Activated CD8-positive, alpha-beta T cell treated with anti-CD3 and anti-CD28 coated beads for 36 hours (primary cell): Measurements from ENCODE around the gene TCAP. TPM values are rescaled to one million over a fixed set of nuclear protein-coding genes. Genes with fewer than 3 reads are reported as not detected.

Experiments
- ATAC-seq: fragments of 200-7000 bp; cut with Tn5 transposase; one replicate; pipeline ENCODE4 v1.10.0; 2021; ENCODE audit warnings: mild to moderate bottlenecking, moderate library complexity
- CTCF ChIA-PET: fragments of 350-600 bp; sonication (Branson Sonifier 250); formaldehyde crosslinking; loops from one replicate; lab custom pipeline; 2021; ENCODE audit warnings: antibody characterized with exemption; lab: Charles Lee
- POLR2A ChIA-PET: fragments of 350-600 bp; sonication (Branson Sonifier 250); formaldehyde crosslinking; loops from one replicate; lab custom pipeline; 2021; ENCODE audit warnings: antibody characterized with exemption; lab: Charles Lee
- DNase-seq: peaks from one replicate; pipeline ENCODE4 v3.0.0-alpha.2; 2020
- H3K27ac Mint-ChIP-seq: one replicate; pipeline ENCODE4 v1.8.0; 2021; ENCODE audit warnings: mild to moderate bottlenecking, mixed read lengths
- H3K27me3 Mint-ChIP-seq: one replicate; pipeline ENCODE4 v1.8.0; 2021; ENCODE audit warnings: mixed read lengths
- H3K36me3 Mint-ChIP-seq: one replicate; pipeline ENCODE4 v1.8.0; 2021; ENCODE audit warnings: low read depth, mixed read lengths
- H3K4me1 Mint-ChIP-seq: one replicate; pipeline ENCODE4 v1.8.0; 2021; ENCODE audit warnings: low read depth, mixed read lengths
- H3K4me3 Mint-ChIP-seq: one replicate; pipeline ENCODE4 v1.8.0; 2021; ENCODE audit warnings: mild to moderate bottlenecking, moderate library complexity, mixed read lengths
- H3K9me3 Mint-ChIP-seq: one replicate; pipeline ENCODE4 v1.8.0; 2021; ENCODE audit warnings: mixed read lengths
- CTCF ChIP-seq: fragments of 200-600 bp; IDR thresholded peaks from one replicate; pipeline ENCODE4 v1.8.0; 2022; ENCODE audit warnings: antibody characterized with exemption, mild to moderate bottlenecking
- intact Hi-C: fragments of 100-400 bp; cut with micrococcal nuclease; formaldehyde crosslinking; loops from one replicate; pipeline ENCODE4 v1.10.0; 2022
- total RNA-seq, 2 experiments: library from RNA; stranded (reverse); gene quantifications; one replicate each; pipeline ENCODE4 v1.2.3, GENCODE V29; 2021

Gene TCAP
- total RNA-seq, 2 experiments from 2014 or later, result 0.95 to 1.3 TPM

- no peak overlapping the region for H3K27ac Mint-ChIP-seq
- DNase-seq (peak; percentile 34), ATAC-seq (no peak)
- peak; percentile 59 for TF ChIP-seq CTCF
- H3K27me3 Mint-ChIP-seq, result peaks cover 12% of the 10 kb centered on the region
- no peak overlapping the region for H3K4me3 Mint-ChIP-seq
- CTCF ChIA-PET, result interaction anchor here (0.8 to 12.7 kb wide), 14 partner anchors 8 to 307 kb away, joined by 3 to 146 read pairs (median 4); partner anchors contain the start of gene PGAP3
- POLR2A ChIA-PET, result interaction anchor here (0.6 to 3.8 kb wide), 5 partner anchors 7 to 383 kb away, joined by 3 to 16 read pairs (median 4); partner anchors contain the start of genes MED24 and PGAP3
- peaks cover 29% of the 10 kb centered on the region for H3K4me1 Mint-ChIP-seq
- H3K9me3 Mint-ChIP-seq, result no peaks in the 10 kb centered on the region
- no peaks in the 10 kb centered on the region for H3K36me3 Mint-ChIP-seq
- intact Hi-C loops, result no loop called here
Measured at GRCh38 chr17:39671651-39672521, 6.7 kb downstream of the TCAP start.

- H3K27me3 Mint-ChIP-seq, result peaks cover 11% of the 10 kb centered on the region
- ChIA-PET CTCF (interaction anchor here (0.8 to 12.7 kb wide), 9 partner anchors 9 to 222 kb away, joined by 3 to 146 read pairs (median 4); partner anchors contain the start of gene PGAP3), POLR2A (interaction anchor here (0.6 to 1.6 kb wide), 4 partner anchors 15 to 382 kb away, joined by 3 to 4 read pairs (median 4); partner anchors contain the start of genes CDK12, MED24 and PGAP3)
- H3K27ac Mint-ChIP-seq, result no peak overlapping the region
- no peaks in the 10 kb centered on the region for H3K36me3 Mint-ChIP-seq
- intact Hi-C loops, result no loop called here
- H3K9me3 Mint-ChIP-seq, result no peaks in the 10 kb centered on the region
- no peak for DNase-seq
- H3K4me3 Mint-ChIP-seq, result no peak overlapping the region
- peaks cover 38% of the 10 kb centered on the region for H3K4me1 Mint-ChIP-seq
- no peak for ATAC-seq
- TF ChIP-seq CTCF, result peak; percentile 7
Measured at GRCh38 chr17:39672522-39673334, 7.6 kb downstream of the TCAP start.

- peaks cover 42% of the 10 kb centered on the region for H3K4me1 Mint-ChIP-seq
- ATAC-seq, result no peak
- no peaks in the 10 kb centered on the region for H3K9me3 Mint-ChIP-seq
- H3K36me3 Mint-ChIP-seq, result no peaks in the 10 kb centered on the region
- no peak overlapping the region for H3K4me3 Mint-ChIP-seq
- TF ChIP-seq CTCF, result no peak
- intact Hi-C loops, result no loop called here
- peaks cover 9% of the 10 kb centered on the region for H3K27me3 Mint-ChIP-seq
- CTCF ChIA-PET, result interaction anchor here (1.3 to 12.7 kb wide), 4 partner anchors 16 to 126 kb away, joined by 4 to 146 read pairs (median 68); no protein-coding TSS in a partner anchor
- POLR2A ChIA-PET, result interaction anchor here (0.6 to 1.6 kb wide), 2 partner anchors 212 to 258 kb away, joined by 3 read pairs; partner anchors contain the start of gene CDK12
- no peak for DNase-seq
- H3K27ac Mint-ChIP-seq, result no peak overlapping the region
Measured at GRCh38 chr17:39673335-39674081, 8.4 kb downstream of the TCAP start.

- DNase-seq, result no peak
- no peak overlapping the region for H3K27ac Mint-ChIP-seq
- H3K27me3 Mint-ChIP-seq, result peaks cover 6% of the 10 kb centered on the region
- no peaks in the 10 kb centered on the region for H3K9me3 Mint-ChIP-seq
- no peak for ATAC-seq
- H3K4me3 Mint-ChIP-seq, result no peak overlapping the region
- no peak for TF ChIP-seq CTCF
- peaks cover 45% of the 10 kb centered on the region for H3K4me1 Mint-ChIP-seq
- CTCF ChIA-PET, result interaction anchor here (1.3 to 12.7 kb wide), 4 partner anchors 21 to 127 kb away, joined by 4 to 146 read pairs (median 88); no protein-coding TSS in a partner anchor
- POLR2A ChIA-PET, result interaction anchor here (0.6 to 1.6 kb wide), 4 partner anchors 8 to 258 kb away, joined by 3 to 5 read pairs (median 3); partner anchors contain the start of gene CDK12
- intact Hi-C loops, result no loop called here
- H3K36me3 Mint-ChIP-seq, result no peaks in the 10 kb centered on the region
Measured at GRCh38 chr17:39674179-39674578, 9.0 kb downstream of the TCAP start.
